Stomach smooth muscle (tissue), 2 donors: ENCODE measurements around the gene HSPA1L.

ENCODE experiments used
- H3K27ac ChIP-seq: one replicate; pipeline ENCODE4 v1.7.0; 2013; ENCODE audit warnings: mild to moderate bottlenecking, low read length, inconsistent platforms
- H3K27me3 ChIP-seq, 2 donors: one replicate each; pipeline ENCODE4 v1.7.0; 2013; ENCODE audit warnings: low read length in 2 of 2; ENCODE audit not compliant: insufficient read depth in 2 of 2, control insufficient read depth in 1 of 2
- H3K36me3 ChIP-seq, 2 donors: one replicate each; pipeline ENCODE4 v1.7.0; 2013; ENCODE audit warnings: low read length in 2 of 2; ENCODE audit not compliant: control insufficient read depth in 2 of 2, insufficient read depth in 2 of 2
- H3K4me1 ChIP-seq: one replicate; pipeline ENCODE4 v1.7.0; 2013; ENCODE audit warnings: low read length; ENCODE audit not compliant: control insufficient read depth, insufficient read depth
- H3K4me3 ChIP-seq, 2 donors: one replicate each; pipeline ENCODE4 v1.7.0; 2013; ENCODE audit warnings: low read length in 2 of 2
- H3K9ac ChIP-seq, 2 donors: one replicate each; pipeline ENCODE4 v1.7.0; 2013; ENCODE audit warnings: low read length in 2 of 2, mild to moderate bottlenecking in 1 of 2
- H3K9me3 ChIP-seq, 2 donors: one replicate each; pipeline ENCODE4 v1.7.0; 2013; ENCODE audit warnings: low read length in 2 of 2; ENCODE audit not compliant: control insufficient read depth in 2 of 2
- donor health status: healthy.
- donor health status: Pancreatic carcinoma.

HSPA1L gene

DNA sequence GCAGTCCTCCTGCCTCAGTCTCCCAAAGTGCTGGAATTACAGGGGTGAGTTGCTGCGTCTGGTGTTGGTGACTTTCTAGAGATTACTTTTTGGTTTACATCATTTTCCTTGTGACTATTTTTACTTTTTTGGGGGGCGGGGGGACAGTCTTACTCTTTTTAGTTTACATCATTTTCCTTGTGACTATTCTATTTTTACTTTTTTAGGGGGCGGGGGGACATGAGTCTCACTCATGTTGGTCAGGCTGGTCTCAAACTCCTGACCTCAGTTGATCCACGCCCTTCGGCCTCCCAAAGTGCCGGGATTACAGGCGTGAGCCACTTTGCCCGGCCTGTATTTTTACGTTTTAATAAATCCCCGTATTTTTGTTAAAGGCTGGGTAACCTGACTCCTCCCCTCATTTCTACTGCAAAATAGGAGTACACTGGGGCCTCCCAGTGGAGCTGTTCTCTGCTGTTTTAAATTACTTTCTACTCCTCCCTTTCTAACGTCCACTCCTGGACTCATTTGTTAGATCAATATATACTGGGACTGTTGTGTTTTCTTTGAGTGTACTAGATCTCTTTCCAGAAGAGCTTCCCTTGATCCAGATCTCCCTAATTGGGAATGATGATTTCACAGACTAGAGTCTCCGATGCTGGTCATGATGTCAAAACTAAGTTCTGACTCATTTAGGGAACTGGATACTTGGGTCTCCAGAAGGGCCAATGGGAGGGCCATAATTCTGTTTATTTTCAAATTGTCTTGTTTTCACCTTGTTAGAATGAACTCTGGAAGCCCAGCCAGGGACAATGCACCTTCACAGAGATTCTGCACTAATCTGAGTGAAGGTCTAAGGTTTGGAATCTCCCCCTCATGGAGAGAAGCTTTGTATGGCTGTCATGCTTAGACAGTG lies 21.6 kb upstream of the HSPA1L start:
- H3K9me3 ChIP-seq = no peaks in the 10 kb centered on the region
- H3K36me3 ChIP-seq = peaks cover 17 to 32% of the 10 kb centered on the region in 2 donors
- H3K9ac ChIP-seq = peak overlapping the region; percentile 58 to 97
- peaks cover 33% of the 10 kb centered on the region for H3K4me1 ChIP-seq
- H3K27ac ChIP-seq = peak overlapping the region; percentile 93
- no peaks in the 10 kb centered on the region for H3K27me3 ChIP-seq
- H3K4me3 ChIP-seq = peak overlapping the region; percentile 35 to 97

DNA sequence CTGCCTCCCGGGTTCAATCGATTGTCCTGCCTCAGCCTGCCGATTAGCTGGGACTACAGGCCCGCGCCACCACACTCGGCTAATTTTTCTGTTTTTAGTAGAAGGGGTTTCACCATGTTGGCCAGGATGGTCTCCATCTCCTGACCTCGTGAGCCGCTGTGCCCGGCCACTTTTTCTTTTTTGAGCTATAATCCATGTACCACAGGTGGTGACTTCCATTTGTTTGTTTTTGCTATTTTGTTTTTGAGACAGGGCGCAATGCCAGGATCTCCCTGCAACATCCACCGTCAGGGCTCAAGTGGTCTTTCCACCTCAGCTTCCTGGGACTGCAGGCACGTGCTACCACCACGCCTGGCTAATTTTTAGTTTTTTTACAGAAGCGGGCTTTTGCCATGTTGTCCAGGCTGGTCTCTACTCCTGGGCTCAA lies 21.0 kb upstream of the HSPA1L start:
- peaks cover 17 to 31% of the 10 kb centered on the region in 2 donors for H3K36me3 ChIP-seq
- peak overlapping the region; percentile 66 to 97 for H3K4me3 ChIP-seq
- H3K4me1 ChIP-seq = peaks cover 39% of the 10 kb centered on the region
- H3K27me3 ChIP-seq = no peaks in the 10 kb centered on the region
- peak overlapping the region; percentile 58 to 97 for H3K9ac ChIP-seq
- H3K9me3 ChIP-seq = no peaks in the 10 kb centered on the region
- peak overlapping the region; percentile 93 for H3K27ac ChIP-seq

DNA sequence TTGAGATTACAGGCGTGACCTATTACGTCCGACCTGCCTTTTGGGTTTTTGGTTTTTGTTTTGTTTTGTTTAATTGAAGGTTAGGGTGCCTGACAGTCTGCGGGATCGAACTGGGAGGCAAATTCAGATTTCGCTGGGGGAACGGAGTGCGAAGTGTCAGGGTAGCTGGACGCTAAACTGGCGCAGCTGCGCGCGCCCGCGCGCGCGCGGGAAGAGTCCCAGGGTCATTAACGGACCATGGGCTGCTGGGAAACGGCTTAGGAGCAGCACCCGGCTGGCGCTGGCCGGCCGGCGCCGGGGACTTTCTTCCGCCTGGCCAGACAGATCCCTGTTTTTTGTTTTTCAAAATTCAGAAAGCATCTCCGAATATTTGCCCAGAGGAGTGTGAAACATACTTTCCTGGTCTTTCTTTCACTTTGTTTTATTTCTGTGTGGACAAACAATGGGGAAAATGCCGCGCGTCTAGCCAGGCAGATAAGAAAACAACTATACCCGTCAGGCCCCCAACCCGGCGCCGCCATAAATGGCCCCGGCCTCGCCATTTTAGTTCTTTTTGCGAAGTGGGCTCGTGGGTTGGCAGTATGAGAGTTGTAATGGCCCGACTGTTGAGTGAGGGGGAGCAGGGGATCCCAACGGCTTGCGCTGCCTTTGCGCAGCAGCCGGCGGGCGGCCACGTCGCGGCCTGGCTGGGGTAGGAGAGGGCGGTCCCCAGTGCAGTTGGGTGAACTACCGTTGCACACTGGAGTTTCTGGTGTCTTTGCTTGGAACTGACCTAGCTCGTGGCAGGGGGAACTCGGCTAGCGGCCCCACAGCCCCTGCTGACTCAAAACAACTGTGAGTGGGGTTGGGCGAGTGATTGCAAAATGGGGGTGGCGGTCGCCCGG lies 19.5 kb upstream of the HSPA1L start:
- peak overlapping the region; percentile 94 to 97 for H3K9ac ChIP-seq
- no peaks in the 10 kb centered on the region for H3K9me3 ChIP-seq
- peak overlapping the region; percentile 97 to 100 for H3K4me3 ChIP-seq
- H3K36me3 ChIP-seq = peaks cover 14 to 20% of the 10 kb centered on the region in 2 donors
- H3K4me1 ChIP-seq = peaks cover 42% of the 10 kb centered on the region
- peak overlapping the region; percentile 93 for H3K27ac ChIP-seq
- H3K27me3 ChIP-seq = no peaks in the 10 kb centered on the region

DNA sequence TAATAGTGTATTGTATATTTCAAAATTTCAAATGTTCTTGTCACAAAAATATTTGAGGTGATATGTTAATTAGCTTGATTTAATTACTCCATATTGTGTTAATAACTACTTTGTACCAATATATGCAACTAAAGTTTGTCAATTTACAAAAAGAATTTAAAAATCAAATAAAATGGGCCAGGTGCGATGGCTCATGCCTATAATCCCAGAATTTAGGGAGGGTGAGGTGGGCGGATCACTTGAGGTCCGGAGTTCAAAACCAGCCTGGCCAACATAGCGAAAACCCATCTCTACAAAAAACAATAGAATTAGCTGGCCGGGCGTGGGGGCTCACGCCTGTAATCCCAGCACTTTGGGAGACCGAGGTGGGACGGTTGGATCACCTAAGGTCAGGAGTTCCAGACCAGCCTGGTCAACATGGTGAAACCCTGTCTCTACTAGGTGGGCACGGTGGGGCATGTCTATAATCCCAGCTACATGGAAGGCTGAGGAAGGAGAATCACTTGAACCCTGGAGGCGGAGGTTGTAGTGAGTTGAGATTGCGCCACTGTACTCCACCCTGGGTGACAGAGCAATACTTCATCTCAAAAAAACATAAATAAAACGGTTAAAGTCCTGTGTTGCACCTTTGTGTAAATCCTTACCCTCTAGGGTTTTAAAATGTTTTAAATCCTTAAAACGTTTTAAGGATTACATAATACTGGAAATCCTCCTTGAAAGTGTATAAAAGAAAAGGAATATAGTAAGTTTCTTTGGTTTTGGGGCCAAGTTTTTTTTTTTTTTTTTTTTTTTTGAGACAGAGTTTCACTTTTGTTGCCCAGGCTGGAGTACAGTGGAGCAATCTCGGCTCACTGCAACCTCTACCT lies 16.5 kb upstream of the HSPA1L start:
- H3K4me3 ChIP-seq = peak overlapping the region; percentile 80 to 95
- H3K27me3 ChIP-seq = no peaks in the 10 kb centered on the region
- peaks cover 29% of the 10 kb centered on the region for H3K4me1 ChIP-seq
- H3K9me3 ChIP-seq = no peaks in the 10 kb centered on the region
- H3K36me3 ChIP-seq = no peaks in the 10 kb centered on the region
- no peak overlapping the region for H3K27ac ChIP-seq
- peak overlapping the region in 1 of 2 donors; percentile 84 for H3K9ac ChIP-seq

DNA sequence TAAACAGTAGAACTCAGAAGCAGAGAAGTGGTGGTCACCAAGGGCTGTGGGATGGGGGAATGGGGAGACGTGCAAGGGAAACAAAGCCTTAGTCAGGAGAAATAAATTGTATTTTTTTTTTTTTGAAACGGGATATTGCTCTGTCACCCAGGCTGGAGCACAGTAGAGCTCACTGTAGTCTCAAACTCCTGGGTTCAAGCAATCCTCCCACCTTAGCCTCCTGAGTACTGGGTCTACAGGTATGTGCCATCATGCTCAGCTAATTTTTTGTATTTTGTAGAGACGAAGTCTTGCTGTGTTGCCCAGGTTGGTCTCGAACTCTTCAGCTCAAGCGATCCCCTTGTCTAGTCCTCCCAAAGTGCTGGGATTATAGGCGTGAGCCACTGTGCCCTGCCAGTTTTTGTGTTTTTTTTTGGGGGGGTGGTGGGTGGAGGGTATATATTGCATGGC lies 15.8 kb upstream of the HSPA1L start:
- peak overlapping the region; percentile 37 for H3K27ac ChIP-seq
- H3K4me1 ChIP-seq = peaks cover 26% of the 10 kb centered on the region
- H3K9ac ChIP-seq = peak overlapping the region; percentile 62 to 84
- no peaks in the 10 kb centered on the region for H3K36me3 ChIP-seq
- no peaks in the 10 kb centered on the region for H3K27me3 ChIP-seq
- H3K9me3 ChIP-seq = no peaks in the 10 kb centered on the region
- H3K4me3 ChIP-seq = peak overlapping the region; percentile 80 to 95

DNA sequence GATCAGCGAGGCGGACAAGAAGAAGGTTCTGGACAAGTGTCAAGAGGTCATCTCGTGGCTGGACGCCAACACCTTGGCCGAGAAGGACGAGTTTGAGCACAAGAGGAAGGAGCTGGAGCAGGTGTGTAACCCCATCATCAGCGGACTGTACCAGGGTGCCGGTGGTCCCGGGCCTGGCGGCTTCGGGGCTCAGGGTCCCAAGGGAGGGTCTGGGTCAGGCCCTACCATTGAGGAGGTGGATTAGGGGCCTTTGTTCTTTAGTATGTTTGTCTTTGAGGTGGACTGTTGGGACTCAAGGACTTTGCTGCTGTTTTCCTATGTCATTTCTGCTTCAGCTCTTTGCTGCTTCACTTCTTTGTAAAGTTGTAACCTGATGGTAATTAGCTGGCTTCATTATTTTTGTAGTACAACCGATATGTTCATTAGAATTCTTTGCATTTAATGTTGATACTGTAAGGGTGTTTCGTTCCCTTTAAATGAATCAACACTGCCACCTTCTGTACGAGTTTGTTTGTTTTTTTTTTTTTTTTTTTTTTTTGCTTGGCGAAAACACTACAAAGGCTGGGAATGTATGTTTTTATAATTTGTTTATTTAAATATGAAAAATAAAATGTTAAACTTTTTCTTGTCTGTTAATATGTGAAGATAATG lies 14.7 kb upstream of the HSPA1L start:
- peaks cover 21% of the 10 kb centered on the region for H3K4me1 ChIP-seq
- H3K36me3 ChIP-seq = no peaks in the 10 kb centered on the region
- H3K27ac ChIP-seq = peak overlapping the region; percentile 46
- H3K4me3 ChIP-seq = peak overlapping the region; percentile 80 to 95
- H3K27me3 ChIP-seq = no peaks in the 10 kb centered on the region
- H3K9ac ChIP-seq = peak overlapping the region; percentile 74 to 85
- no peaks in the 10 kb centered on the region for H3K9me3 ChIP-seq

DNA sequence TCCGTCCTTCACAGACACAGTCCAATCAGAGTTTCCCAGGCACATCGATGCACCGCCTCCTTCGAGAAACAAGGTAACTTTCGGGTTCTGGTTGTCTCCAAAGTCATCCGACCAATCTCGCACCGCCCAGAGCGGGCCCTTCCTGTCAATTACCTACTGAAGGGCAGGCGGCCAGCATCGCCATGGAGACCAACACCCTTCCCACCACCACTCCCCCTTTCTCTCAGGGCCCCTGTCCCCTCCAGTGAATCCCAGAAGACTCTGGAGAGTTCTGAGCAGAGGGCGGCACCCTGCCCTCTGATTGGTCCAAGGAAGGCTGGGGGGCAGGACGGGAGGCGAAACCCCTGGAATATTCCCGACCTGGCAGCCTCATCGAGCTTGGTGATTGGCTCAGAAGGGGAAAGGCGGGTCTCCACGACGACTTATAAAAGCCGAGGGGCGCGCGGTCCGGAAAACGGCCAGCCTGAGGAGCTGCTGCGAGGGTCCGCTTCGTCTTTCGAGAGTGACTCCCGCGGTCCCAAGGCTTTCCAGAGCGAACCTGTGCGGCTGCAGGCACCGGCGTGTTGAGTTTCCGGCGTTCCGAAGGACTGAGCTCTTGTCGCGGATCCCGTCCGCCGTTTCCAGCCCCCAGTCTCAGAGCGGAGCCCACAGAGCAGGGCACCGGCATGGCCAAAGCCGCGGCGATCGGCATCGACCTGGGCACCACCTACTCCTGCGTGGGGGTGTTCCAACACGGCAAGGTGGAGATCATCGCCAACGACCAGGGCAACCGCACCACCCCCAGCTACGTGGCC lies 12.4 kb upstream of the HSPA1L start, which contains the start of gene HSPA1B:
HSPA1B (plus strand) TSS at position 453 of the 794 bp plus-strand sequence; CDS start at position 666, 213 bp downstream.
- no peaks in the 10 kb centered on the region for H3K36me3 ChIP-seq
- peaks cover 31% of the 10 kb centered on the region for H3K4me1 ChIP-seq
- H3K27ac ChIP-seq = peak within 1 kb of the TSS; percentile 97
- peak within 1 kb of the TSS; percentile 86 to 90 for H3K9ac ChIP-seq
- no peaks in the 10 kb centered on the region for H3K27me3 ChIP-seq
- no peaks in the 10 kb centered on the region for H3K9me3 ChIP-seq
- peak within 1 kb of the TSS; percentile 83 to 84 for H3K4me3 ChIP-seq

DNA sequence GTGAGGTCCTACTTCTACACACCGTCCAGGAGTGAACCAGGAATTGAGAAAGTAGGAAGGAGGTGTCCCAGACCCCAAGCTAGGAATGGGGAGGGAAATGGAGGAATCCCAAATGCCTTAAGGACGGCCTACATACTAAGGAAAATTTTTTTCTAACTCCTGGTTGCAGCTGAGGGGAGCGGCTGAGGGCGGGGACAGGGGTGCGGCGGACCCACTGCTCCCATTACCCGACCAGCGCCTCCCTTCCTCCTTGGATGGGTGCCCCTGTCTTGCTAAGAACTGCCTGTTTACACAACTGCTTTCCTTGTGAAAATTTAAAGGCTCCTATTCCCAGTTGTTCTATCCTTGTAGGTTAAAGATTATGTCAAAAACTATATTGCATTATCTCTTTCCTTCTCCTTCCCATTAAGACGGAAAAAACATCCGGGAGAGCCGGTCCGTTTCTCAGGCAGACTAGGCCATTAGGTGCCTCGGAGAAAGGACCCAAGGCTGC lies 11.8 kb upstream of the HSPA1L start:
- Histone ChIP-seq H3K27ac (peak overlapping the region; percentile 97), H3K4me1 (peaks cover 32% of the 10 kb centered on the region), H3K9me3 (no peaks in the 10 kb centered on the region), H3K9ac (peak overlapping the region; percentile 81 to 90), H3K36me3 (no peaks in the 10 kb centered on the region), H3K4me3 (peak overlapping the region; percentile 58 to 83), H3K27me3 (no peaks in the 10 kb centered on the region)

DNA sequence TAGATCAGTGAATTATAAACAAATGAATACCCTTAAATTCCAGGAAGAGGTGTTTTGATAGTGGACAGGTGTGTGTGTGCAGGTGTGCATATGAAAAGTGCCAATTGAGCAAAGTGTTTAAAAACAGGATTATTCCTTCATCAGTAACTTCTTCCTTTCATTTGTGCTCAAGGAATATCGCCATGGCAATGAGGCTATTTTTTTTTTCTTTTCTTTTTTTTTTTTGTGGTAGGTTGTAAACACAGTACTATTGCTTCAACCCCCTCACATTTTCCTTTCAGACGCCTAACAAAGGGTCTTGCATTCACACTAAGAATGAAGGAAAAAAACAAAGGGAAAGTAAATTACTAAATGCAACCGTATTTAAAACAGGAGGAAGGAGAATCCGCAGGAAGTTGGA lies 10.5 kb upstream of the HSPA1L start:
- Histone ChIP-seq H3K4me3 (no peak overlapping the region), H3K4me1 (peaks cover 29% of the 10 kb centered on the region), H3K27me3 (no peaks in the 10 kb centered on the region), H3K27ac (peak overlapping the region; percentile 97), H3K9ac (no peak overlapping the region), H3K9me3 (no peaks in the 10 kb centered on the region), H3K36me3 (no peaks in the 10 kb centered on the region)
